Measurements from ENCODE around the gene PIGO. TPM values are rescaled to one million over a fixed set of nuclear protein-coding genes. Genes with fewer than 3 reads are reported as not detected.

The PIGO gene
- total and polyA plus RNA-seq, 2 of the 8 experiments (the other 6 are each of a cell fraction or from before 2014, with no cell fraction given) = 20.5 to 31.3 TPM

GRCh38 chr9:35097573-35097972, 1.2 kb upstream of the PIGO start (continued):
- TF ChIP-seq PHF8 (conservative IDR thresholded peaks at IDR 0.05; ENCODE audit: low read depth, low read length) (no peak), ATF2 (IDR thresholded peaks at IDR 0.05; ENCODE audit: low read length) (no peak), CBX5 (IDR thresholded peaks at IDR 0.05; ENCODE audit: low read depth, low read length) (no peak)
